H9 (cell line): ENCODE data around the gene HORMAD2. TPM values are rescaled to one million over a fixed set of nuclear protein-coding genes. Genes with fewer than 3 reads are reported as not detected.

Source experiments
- DNase-seq: peaks from one replicate; pipeline ENCODE4 v3.0.0-alpha.2; 2017
- H2AFZ ChIP-seq: one replicate; pipeline ENCODE4 v1.6.1; 2013; ENCODE audit warnings: mild to moderate bottlenecking, low read length, control low read depth, moderate library complexity
- H2AK5ac ChIP-seq: 2 replicates; pipeline ENCODE4 v1.6.1; 2013; ENCODE audit warnings: low read length, control low read depth, mixed read lengths; ENCODE audit not compliant: insufficient read length
- H2BK120ac ChIP-seq: one replicate; pipeline ENCODE4 v1.6.1; 2013; ENCODE audit warnings: low read depth, mild to moderate bottlenecking, low read length, control low read depth, inconsistent platforms; ENCODE audit not compliant: poor library complexity, severe bottlenecking
- H2BK12ac ChIP-seq: 2 replicates; pipeline ENCODE4 v1.6.1; 2013; ENCODE audit warnings: low read length, control low read depth, mixed read lengths, low read depth; ENCODE audit not compliant: insufficient read length
- H2BK15ac ChIP-seq: 2 replicates; pipeline ENCODE4 v1.6.1; 2013; ENCODE audit warnings: low read depth, low read length, control low read depth
- H2BK20ac ChIP-seq: one replicate; pipeline ENCODE4 v1.6.1; 2013; ENCODE audit warnings: low read depth, mild to moderate bottlenecking, low read length, control low read depth, inconsistent platforms; ENCODE audit not compliant: poor library complexity, severe bottlenecking
- H2BK5ac ChIP-seq: 2 replicates; pipeline ENCODE4 v1.6.1; 2013; ENCODE audit warnings: low read length, control low read depth, mixed read lengths; ENCODE audit not compliant: insufficient read length
- H3K14ac ChIP-seq: 2 replicates; pipeline ENCODE4 v1.6.1; 2013; ENCODE audit warnings: low read length, control low read depth; ENCODE audit not compliant: insufficient read depth
- H3K18ac ChIP-seq: 2 replicates; pipeline ENCODE4 v1.6.1; 2013; ENCODE audit warnings: low read depth, mild to moderate bottlenecking, mixed read lengths, low read length, control low read depth; ENCODE audit not compliant: insufficient read length
- H3K23ac ChIP-seq: 2 replicates; pipeline ENCODE4 v1.6.1; 2013; ENCODE audit warnings: low read length, control low read depth, mixed read lengths, low read depth; ENCODE audit not compliant: insufficient read length
- H3K23me2 ChIP-seq: 2 replicates; pipeline ENCODE4 v1.6.1; 2013; ENCODE audit warnings: low read depth, mild to moderate bottlenecking, mixed read lengths, low read length, control low read depth; ENCODE audit not compliant: insufficient read length, poor library complexity, severe bottlenecking
- H3K27ac ChIP-seq: 2 replicates; pipeline ENCODE4 v1.5.1; 2013; ENCODE audit warnings: low read length, control low read depth, mixed read lengths, low read depth; ENCODE audit not compliant: insufficient read length
- H3K27me3 ChIP-seq: 2 replicates; pipeline ENCODE4 v1.6.1; 2013; ENCODE audit warnings: low read length, control low read depth, inconsistent platforms; ENCODE audit not compliant: insufficient read depth
- H3K4ac ChIP-seq: 2 replicates; pipeline ENCODE4 v1.6.1; 2013; ENCODE audit warnings: low read depth, mild to moderate bottlenecking, control low read depth, inconsistent platforms, low read length, moderate library complexity
- H3K4me1 ChIP-seq: 2 replicates; pipeline ENCODE4 v1.6.1; 2013; ENCODE audit warnings: low read length, control low read depth, inconsistent platforms; ENCODE audit not compliant: insufficient read depth
- H3K4me2 ChIP-seq: 2 replicates; pipeline ENCODE4 v1.6.1; 2013; ENCODE audit warnings: low read length, control low read depth, mixed read lengths; ENCODE audit not compliant: insufficient read length, insufficient read depth
- H3K56ac ChIP-seq: 2 replicates; pipeline ENCODE4 v1.6.1; 2013; ENCODE audit warnings: low read depth, mild to moderate bottlenecking, mixed read lengths, low read length, control low read depth; ENCODE audit not compliant: insufficient read length
- H3K79me1 ChIP-seq: 2 replicates; pipeline ENCODE4 v1.6.1; 2013; ENCODE audit warnings: low read depth, mild to moderate bottlenecking, moderate library complexity, low read length, control low read depth, inconsistent platforms; ENCODE audit not compliant: insufficient read depth, poor library complexity, severe bottlenecking
- H3K79me2 ChIP-seq: 2 replicates; pipeline ENCODE4 v1.6.1; 2013; ENCODE audit warnings: low read length, control low read depth, inconsistent platforms; ENCODE audit not compliant: insufficient read depth
- H3K9ac ChIP-seq: 2 replicates; pipeline ENCODE4 v1.6.1; 2013; ENCODE audit warnings: low read length, control low read depth, mixed read lengths; ENCODE audit not compliant: insufficient read length; ENCODE audit errors: extremely low read depth
- H3K9me3 ChIP-seq: one replicate; pipeline ENCODE4 v1.6.1; 2013; ENCODE audit warnings: low read depth, low read length, inconsistent platforms; ENCODE audit not compliant: control insufficient read depth
- H3T11ph ChIP-seq: one replicate; pipeline ENCODE4 v1.6.1; 2013; ENCODE audit warnings: mild to moderate bottlenecking, low read length, control low read depth, inconsistent platforms
- H4K20me1 ChIP-seq: one replicate; pipeline ENCODE4 v1.6.1; 2013; ENCODE audit not compliant: control insufficient read depth, insufficient read length, insufficient read depth
- H4K5ac ChIP-seq: 2 replicates; pipeline ENCODE4 v1.6.1; 2013; ENCODE audit warnings: low read depth, mild to moderate bottlenecking, mixed read lengths, low read length, control low read depth; ENCODE audit not compliant: insufficient read length
- H4K8ac ChIP-seq: replicated peaks from 2 replicates; pipeline ENCODE4 v1.6.1; 2013; ENCODE audit warnings: low read length, control low read depth, mixed read lengths, low read depth; ENCODE audit not compliant: insufficient read length
- H4K91ac ChIP-seq: 2 replicates; pipeline ENCODE4 v1.6.1; 2013; ENCODE audit warnings: low read depth, mild to moderate bottlenecking, moderate library complexity, mixed read lengths, low read length, control low read depth; ENCODE audit not compliant: insufficient read length
- H3K27ac Mint-ChIP-seq, 3 experiments: 2 replicates in 2 of 3; 3 replicates in 1 of 3; pipeline ENCODE4 v1.8.0; 2020 to 2021; ENCODE audit warnings: mixed read lengths in 3 of 3, mild to moderate bottlenecking in 1 of 3, moderate library complexity in 1 of 3
- H3K27me3 Mint-ChIP-seq: 2 replicates; pipeline ENCODE4 v1.8.0; 2021; ENCODE audit warnings: low read depth, mild to moderate bottlenecking, moderate library complexity, mixed read lengths
- H3K36me3 Mint-ChIP-seq, 3 experiments: 2 replicates in 2 of 3; 3 replicates in 1 of 3; pipeline ENCODE4 v1.8.0; 2020 to 2021; ENCODE audit warnings: low read depth in 3 of 3, mixed read lengths in 3 of 3; ENCODE audit not compliant: insufficient read depth in 1 of 3
- H3K4me1 Mint-ChIP-seq, 2 experiments: 2 replicates each; pipeline ENCODE4 v1.8.0; 2020; ENCODE audit warnings: mixed read lengths in 2 of 2
- H3K4me3 Mint-ChIP-seq, 2 experiments: 2 replicates in 1 of 2; 3 replicates in 1 of 2; pipeline ENCODE4 v1.8.0; 2020 to 2021; ENCODE audit warnings: mild to moderate bottlenecking in 2 of 2, mixed read lengths in 2 of 2, moderate library complexity in 1 of 2
- H3K9me3 Mint-ChIP-seq, 2 experiments: 2 replicates in 1 of 2; 3 replicates in 1 of 2; pipeline ENCODE4 v1.8.0; 2020; ENCODE audit warnings: mild to moderate bottlenecking in 2 of 2, mixed read lengths in 2 of 2, moderate library complexity in 1 of 2
- WGBS: extraction: QIAGEN DNeasy Blood & Tissue Kit; methylation state at CpG from one replicate; pipeline ENCODE4 v1.1.7; 2013; ENCODE audit warnings: missing lambda C conversion rate, low lambda C conversion rate, mixed read lengths; ENCODE audit not compliant: insufficient read length; ENCODE audit errors: extremely low coverage; 5-methylcytosine and 5-hydroxymethylcytosine counted together
- total RNA-seq: library from RNA; stranded (reverse); gene quantifications from 2 replicates; pipeline ENCODE4 v1.2.1, GENCODE V29; 2021
- TF ChIP-seq, protein P1 (sequence below): fragments of 200-600 bp; sonication (generic); conservative IDR thresholded peaks from 3 replicates; pipeline ENCODE4 v1.8.0; 2021; ENCODE audit warnings: antibody characterized with exemption, mild to moderate bottlenecking

Gene HORMAD2
- total RNA-seq, 1 experiment from 2014 or later, result not detected

DNA sequence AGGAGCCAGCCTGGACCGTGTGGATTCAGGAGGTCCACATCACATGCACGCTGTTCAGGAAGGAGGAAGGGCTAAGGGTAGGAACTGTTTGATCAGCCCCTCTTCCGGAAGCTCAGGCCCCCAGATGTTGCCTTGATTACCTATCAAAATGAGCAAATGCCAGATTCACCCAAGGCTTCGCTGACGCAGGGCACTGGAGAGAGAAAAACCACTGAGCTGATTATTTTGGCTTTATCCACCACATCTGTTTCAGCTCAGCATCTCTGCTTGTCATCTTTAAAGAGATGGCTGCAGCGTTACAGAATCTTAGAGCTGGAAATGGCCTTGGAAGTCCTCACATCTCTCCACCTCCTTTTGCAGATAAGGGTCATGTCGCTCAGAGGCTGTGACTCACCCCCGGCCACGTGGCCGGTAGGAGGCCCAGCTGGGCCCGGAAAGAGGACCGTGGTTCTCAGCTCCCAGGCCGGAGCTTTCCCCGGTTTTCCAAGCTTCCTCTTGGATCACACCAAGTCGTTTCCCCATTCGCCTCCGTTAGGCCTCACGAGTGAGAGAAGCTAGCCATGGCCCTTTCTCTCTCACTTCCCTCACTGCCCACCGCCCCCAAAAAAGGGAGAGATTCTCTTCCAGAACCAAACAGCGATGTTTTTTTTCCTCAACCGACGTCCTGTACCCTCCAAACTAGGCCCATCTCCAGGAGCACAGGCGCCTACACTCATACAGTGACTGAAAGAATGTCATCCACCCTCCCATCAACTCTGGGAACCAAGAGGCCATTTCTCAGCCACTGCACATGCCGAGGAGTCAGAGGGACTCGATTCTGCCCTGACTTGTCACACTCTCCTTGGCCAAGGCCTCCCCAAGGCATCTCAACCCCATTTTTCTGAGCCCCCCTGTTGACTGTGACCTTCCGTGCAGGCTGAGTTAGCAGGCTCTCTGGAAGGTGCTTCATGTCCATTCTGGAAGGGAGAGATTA lies 128.7 kb downstream of the HORMAD2 start:
- no CpG with 5 or more reads among the region's 26 CpGs for WGBS
- Histone ChIP-seq H3K23ac (no peak overlapping the region), H3K79me1 (no peaks in the 10 kb centered on the region), H2BK12ac (peak overlapping the region; percentile 70), H4K5ac (no peak overlapping the region), H3K4me1 (no peaks in the 10 kb centered on the region; the same call in 1 of the 2 replicates), H3K14ac (no peak overlapping the region), H2BK20ac (no peak overlapping the region), H3K56ac (no peak overlapping the region), H4K8ac (no peak overlapping the region), H3K4me2 (no peak overlapping the region), H3K18ac (no peak overlapping the region), H3K23me2 (no peaks in the 10 kb centered on the region), H3K79me2 (no peaks in the 10 kb centered on the region), H3K9ac (no peak overlapping the region), H2BK5ac (no peak overlapping the region), H3K4ac (no peak overlapping the region), H4K91ac (no peak overlapping the region), H3T11ph (no peak overlapping the region), H2BK15ac (no peak overlapping the region), H3K27me3 (no peaks in the 10 kb centered on the region; the same call in 1 of the 2 replicates), H2AK5ac (no peak overlapping the region), H3K27ac (no peak overlapping the region), H3K9me3 (no peaks in the 10 kb centered on the region), H2BK120ac (no peak overlapping the region), H4K20me1 (no peaks in the 10 kb centered on the region), H2AFZ (no peak overlapping the region)
- Mint-ChIP-seq H3K27me3 (peaks cover 15% of the 10 kb centered on the region), H3K4me3 (no peak overlapping the region), H3K4me1 (peaks cover 23 to 32% of the 10 kb centered on the region in 2 experiments), H3K9me3 (no peaks in the 10 kb centered on the region; a peak in 1 of 5 replicates), H3K27ac (peak overlapping the region in 1 of 3 experiments; percentile 88; a peak in 2 of 7 replicates), H3K36me3 (no peaks in the 10 kb centered on the region)
- DNase-seq, result no peak
- TF ChIP-seq, protein P1, sequence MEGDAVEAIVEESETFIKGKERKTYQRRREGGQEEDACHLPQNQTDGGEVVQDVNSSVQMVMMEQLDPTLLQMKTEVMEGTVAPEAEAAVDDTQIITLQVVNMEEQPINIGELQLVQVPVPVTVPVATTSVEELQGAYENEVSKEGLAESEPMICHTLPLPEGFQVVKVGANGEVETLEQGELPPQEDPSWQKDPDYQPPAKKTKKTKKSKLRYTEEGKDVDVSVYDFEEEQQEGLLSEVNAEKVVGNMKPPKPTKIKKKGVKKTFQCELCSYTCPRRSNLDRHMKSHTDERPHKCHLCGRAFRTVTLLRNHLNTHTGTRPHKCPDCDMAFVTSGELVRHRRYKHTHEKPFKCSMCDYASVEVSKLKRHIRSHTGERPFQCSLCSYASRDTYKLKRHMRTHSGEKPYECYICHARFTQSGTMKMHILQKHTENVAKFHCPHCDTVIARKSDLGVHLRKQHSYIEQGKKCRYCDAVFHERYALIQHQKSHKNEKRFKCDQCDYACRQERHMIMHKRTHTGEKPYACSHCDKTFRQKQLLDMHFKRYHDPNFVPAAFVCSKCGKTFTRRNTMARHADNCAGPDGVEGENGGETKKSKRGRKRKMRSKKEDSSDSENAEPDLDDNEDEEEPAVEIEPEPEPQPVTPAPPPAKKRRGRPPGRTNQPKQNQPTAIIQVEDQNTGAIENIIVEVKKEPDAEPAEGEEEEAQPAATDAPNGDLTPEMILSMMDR, result no peak
